ENCODE data around the gene WNT6. TPM values are rescaled to one million over a fixed set of nuclear protein-coding genes. Genes with fewer than 3 reads are reported as not detected.

Gene WNT6
- total and polyA plus RNA-seq, 10 of the 15 experiments (the other 5 are each of a cell fraction or from before 2014, with no cell fraction given): 0.11 to 0.44 (median 0.22) TPM; not detected in 5

- TF ChIP-seq HSF1 (IDR thresholded peaks at IDR 0.05; ENCODE audit: low read depth, low read length) (no peak), RELB (IDR thresholded peaks at IDR 0.05; ENCODE audit: low read depth) (0 out of 2 replicates have a peak, but pooled peaks have one; percentile 30), TCF12 (IDR thresholded peaks at IDR 0.05; ENCODE audit: low read depth, low read length) (peak; percentile 99), SIN3A (IDR thresholded peaks at IDR 0.05; ENCODE audit: low read depth, low read length) (peak; percentile 85), IKZF1 (conservative IDR thresholded peaks at IDR 0.05) (peak; percentile 61), CBFB (IDR thresholded peaks at IDR 0.05; ENCODE audit: low read depth) (no peak), HDGF (IDR thresholded peaks at IDR 0.05) (peak; percentile 93), MEF2B (IDR thresholded peaks at IDR 0.05; ENCODE audit: partially characterized antibody, poor library complexity, severe bottlenecking) (peak; percentile 47), MAX (IDR thresholded peaks at IDR 0.05; ENCODE audit: low read depth, low read length) (no peak; the same call in 1 of the 2 replicates), IRF4 (IDR thresholded peaks at IDR 0.05; ENCODE audit: low read depth, low read length) (0 out of 2 replicates have a peak, but pooled peaks have one; percentile 7), ZNF207 (IDR thresholded peaks at IDR 0.05; ENCODE audit: borderline replicate concordance) (peak; percentile 69; the same call in 1 of the 2 replicates), BMI1 (IDR thresholded peaks at IDR 0.05; ENCODE audit: borderline replicate concordance) (no peak), SRF (IDR thresholded peaks at IDR 0.05; ENCODE audit: low read depth in 2 of 2, low read length in 2 of 2) (no peak), CBX5 (IDR thresholded peaks at IDR 0.05; ENCODE audit: low read depth) (no peak), YBX1 (IDR thresholded peaks at IDR 0.05) (no peak), CHD4 (IDR thresholded peaks at IDR 0.05) (0 out of 2 replicates have a peak, but pooled peaks have one; percentile 12), PAX8 (IDR thresholded peaks at IDR 0.05) (no peak), KAT2A (conservative IDR thresholded peaks at IDR 0.05; ENCODE audit: control insufficient read depth, low read depth, low read length) (no peak), NR2C2 (IDR thresholded peaks at IDR 0.05; ENCODE audit: borderline replicate concordance, control insufficient read depth, insufficient read length, low read depth) (no peak), SMARCA5 (IDR thresholded peaks at IDR 0.05) (peak; percentile 96)
- TF ChIP-seq, protein P1, sequence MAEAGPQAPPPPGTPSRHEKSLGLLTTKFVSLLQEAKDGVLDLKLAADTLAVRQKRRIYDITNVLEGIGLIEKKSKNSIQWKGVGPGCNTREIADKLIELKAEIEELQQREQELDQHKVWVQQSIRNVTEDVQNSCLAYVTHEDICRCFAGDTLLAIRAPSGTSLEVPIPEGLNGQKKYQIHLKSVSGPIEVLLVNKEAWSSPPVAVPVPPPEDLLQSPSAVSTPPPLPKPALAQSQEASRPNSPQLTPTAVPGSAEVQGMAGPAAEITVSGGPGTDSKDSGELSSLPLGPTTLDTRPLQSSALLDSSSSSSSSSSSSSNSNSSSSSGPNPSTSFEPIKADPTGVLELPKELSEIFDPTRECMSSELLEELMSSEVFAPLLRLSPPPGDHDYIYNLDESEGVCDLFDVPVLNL (IDR thresholded peaks at IDR 0.05; ENCODE audit: low read depth, low read length): peak; percentile 24; the same call in 1 of the 2 replicates
- TF ChIP-seq, protein P2, sequence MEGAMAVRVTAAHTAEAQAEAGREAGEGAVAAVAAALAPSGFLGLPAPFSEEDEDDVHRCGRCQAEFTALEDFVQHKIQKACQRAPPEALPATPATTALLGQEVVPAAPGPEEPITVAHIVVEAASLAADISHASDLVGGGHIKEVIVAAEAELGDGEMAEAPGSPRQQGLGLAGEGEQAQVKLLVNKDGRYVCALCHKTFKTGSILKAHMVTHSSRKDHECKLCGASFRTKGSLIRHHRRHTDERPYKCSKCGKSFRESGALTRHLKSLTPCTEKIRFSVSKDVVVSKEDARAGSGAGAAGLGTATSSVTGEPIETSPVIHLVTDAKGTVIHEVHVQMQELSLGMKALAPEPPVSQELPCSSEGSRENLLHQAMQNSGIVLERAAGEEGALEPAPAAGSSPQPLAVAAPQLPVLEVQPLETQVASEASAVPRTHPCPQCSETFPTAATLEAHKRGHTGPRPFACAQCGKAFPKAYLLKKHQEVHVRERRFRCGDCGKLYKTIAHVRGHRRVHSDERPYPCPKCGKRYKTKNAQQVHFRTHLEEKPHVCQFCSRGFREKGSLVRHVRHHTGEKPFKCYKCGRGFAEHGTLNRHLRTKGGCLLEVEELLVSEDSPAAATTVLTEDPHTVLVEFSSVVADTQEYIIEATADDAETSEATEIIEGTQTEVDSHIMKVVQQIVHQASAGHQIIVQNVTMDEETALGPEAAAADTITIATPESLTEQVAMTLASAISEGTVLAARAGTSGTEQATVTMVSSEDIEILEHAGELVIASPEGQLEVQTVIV (IDR thresholded peaks at IDR 0.05; ENCODE audit: borderline replicate concordance, partially characterized antibody): no peak
- TF ChIP-seq, protein P3, sequence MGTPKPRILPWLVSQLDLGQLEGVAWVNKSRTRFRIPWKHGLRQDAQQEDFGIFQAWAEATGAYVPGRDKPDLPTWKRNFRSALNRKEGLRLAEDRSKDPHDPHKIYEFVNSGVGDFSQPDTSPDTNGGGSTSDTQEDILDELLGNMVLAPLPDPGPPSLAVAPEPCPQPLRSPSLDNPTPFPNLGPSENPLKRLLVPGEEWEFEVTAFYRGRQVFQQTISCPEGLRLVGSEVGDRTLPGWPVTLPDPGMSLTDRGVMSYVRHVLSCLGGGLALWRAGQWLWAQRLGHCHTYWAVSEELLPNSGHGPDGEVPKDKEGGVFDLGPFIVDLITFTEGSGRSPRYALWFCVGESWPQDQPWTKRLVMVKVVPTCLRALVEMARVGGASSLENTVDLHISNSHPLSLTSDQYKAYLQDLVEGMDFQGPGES (IDR thresholded peaks at IDR 0.05): no peak
Observed at GRCh38 chr2:218898109-218898878, 38.7 kb downstream of the WNT6 start (continued).
